Measurements from ENCODE around the gene RBPMS2. TPM values are rescaled to one million over a fixed set of nuclear protein-coding genes. Genes with fewer than 3 reads are reported as not detected.

Gene RBPMS2
- total RNA-seq, 1 experiment from 2014 or later, result 181 TPM

- H3K27ac ChIP-seq (ENCODE audit: insufficient read length, low read depth, low read length), result no peak overlapping the region
- no peaks in the 10 kb centered on the region for H3K23me2 ChIP-seq (ENCODE audit: insufficient read length, low read depth, low read length, poor library complexity, severe bottlenecking)
- H3K4me3 Mint-ChIP-seq, result no peak overlapping the region; a peak in 1 of 5 replicates
- no peak overlapping the region for H3K4ac ChIP-seq (ENCODE audit: low read depth, low read length)
- no peak overlapping the region for H4K8ac ChIP-seq (replicated peaks; ENCODE audit: insufficient read length, low read depth, low read length)
- no peaks in the 10 kb centered on the region for H3K27me3 Mint-ChIP-seq (ENCODE audit: low read depth)
- no peak overlapping the region for H4K5ac ChIP-seq (ENCODE audit: insufficient read length, low read depth, low read length)
- peaks cover 83% of the 10 kb centered on the region for H3K79me2 ChIP-seq (ENCODE audit: insufficient read depth, low read length)
- no peak overlapping the region for H2BK20ac ChIP-seq (ENCODE audit: low read depth, low read length, poor library complexity, severe bottlenecking)
- peaks cover 44 to 47% of the 10 kb centered on the region in 2 experiments for H3K4me1 Mint-ChIP-seq
- H3K18ac ChIP-seq (ENCODE audit: insufficient read length, low read depth, low read length), result no peak overlapping the region
- TF ChIP-seq CTCF (conservative IDR thresholded peaks at IDR 0.05), result no peak
- H3T11ph ChIP-seq (ENCODE audit: low read length), result no peak overlapping the region
- H4K91ac ChIP-seq (ENCODE audit: insufficient read length, low read depth, low read length), result no peak overlapping the region
- no CpG with 5 or more reads among the region's 11 CpGs for WGBS (ENCODE audit: extremely low coverage, insufficient read length, low lambda C conversion rate)
- H3K27me3 ChIP-seq (ENCODE audit: insufficient read depth, low read length), result no peaks in the 10 kb centered on the region
- H3K9me3 Mint-ChIP-seq, result no peaks in the 10 kb centered on the region
- H3K9ac ChIP-seq (ENCODE audit: extremely low read depth, insufficient read length, low read length), result no peak overlapping the region
- H2AFZ ChIP-seq (ENCODE audit: low read length), result no peak overlapping the region
- peaks cover 17 to 43% (median 32%) of the 10 kb centered on the region in 3 experiments for H3K36me3 Mint-ChIP-seq (ENCODE audit: insufficient read depth in 1 of 3, low read depth in 3 of 3)
- H4K20me1 ChIP-seq (ENCODE audit: control insufficient read depth, insufficient read depth, insufficient read length), result peaks cover 4% of the 10 kb centered on the region
- no peak for DNase-seq
- no peaks in the 10 kb centered on the region for H3K9me3 ChIP-seq (ENCODE audit: control insufficient read depth, low read depth, low read length)
- no peak overlapping the region for H3K23ac ChIP-seq (ENCODE audit: insufficient read length, low read depth, low read length)
- H3K4me1 ChIP-seq (ENCODE audit: insufficient read depth, low read length), result peaks cover 8% of the 10 kb centered on the region; the same call in 1 of the 2 replicates
- no peak overlapping the region for H2BK12ac ChIP-seq (ENCODE audit: insufficient read length, low read depth, low read length)
- H2BK120ac ChIP-seq (ENCODE audit: low read depth, low read length, poor library complexity, severe bottlenecking), result no peak overlapping the region
- H2BK15ac ChIP-seq (ENCODE audit: low read depth, low read length), result no peak overlapping the region
- peak overlapping the region; percentile 72 to 85 (median 81); a peak in 2 of 7 replicates for H3K27ac Mint-ChIP-seq
- H3K79me1 ChIP-seq (ENCODE audit: insufficient read depth, low read depth, low read length, poor library complexity, severe bottlenecking), result no peaks in the 10 kb centered on the region
- H2AK5ac ChIP-seq (ENCODE audit: insufficient read length, low read length), result no peak overlapping the region
- H3K14ac ChIP-seq (ENCODE audit: insufficient read depth, low read length), result no peak overlapping the region
- no peak overlapping the region for H3K56ac ChIP-seq (ENCODE audit: insufficient read length, low read depth, low read length)
- H3K4me2 ChIP-seq (ENCODE audit: insufficient read depth, insufficient read length, low read length), result no peak overlapping the region
- H2BK5ac ChIP-seq (ENCODE audit: insufficient read length, low read length), result no peak overlapping the region
Measured at GRCh38 chr15:64761156-64761555, 14.2 kb downstream of the RBPMS2 start.
